HG03432 (cell line): Measurements from ENCODE around the gene MYPOP.
"Not testable (repeated sequence)": the region's sequence is repeated elsewhere in the genome, so short reads cannot be mapped to it uniquely, and the experiment has no call there.

Experiments
- ATAC-seq: cut with Tn5 transposase; IDR thresholded peaks from one replicate; pipeline ENCODE4 v1.9.1; 2021; ENCODE audit warnings: mild to moderate bottlenecking, moderate library complexity; ENCODE audit not compliant: unreplicated experiment

MYPOP gene

GRCh38 chr19:45884682-45885555 lies 17.5 kb downstream of the MYPOP start:
- ATAC-seq = peak; percentile 4

GRCh38 chr19:45883881-45884681 lies 18.3 kb downstream of the MYPOP start:
- ATAC-seq = no peak

GRCh38 chr19:45883586-45883880 lies 18.9 kb downstream of the MYPOP start:
- ATAC-seq = no peak

GRCh38 chr19:45882652-45883585 lies 19.5 kb downstream of the MYPOP start:
- ATAC-seq = peak; percentile 28

GRCh38 chr19:45881909-45882528 lies 20.4 kb downstream of the MYPOP start:
- no peak for ATAC-seq

- ATAC-seq = no peak
Observed at GRCh38 chr19:45881082-45881908, 21.1 kb downstream of the MYPOP start.

- no peak for ATAC-seq
Observed at GRCh38 chr19:45879971-45880370, 22.4 kb downstream of the MYPOP start.

GRCh38 chr19:45879055-45879454 lies 23.4 kb downstream of the MYPOP start:
- ATAC-seq = no peak

GRCh38 chr19:45878043-45878794 lies 24.2 kb downstream of the MYPOP start:
- ATAC-seq = no peak

GRCh38 chr19:45876411-45877197 lies 25.8 kb downstream of the MYPOP start:
- ATAC-seq = no peak

- ATAC-seq = no peak
Observed at GRCh38 chr19:45876161-45876410, 26.3 kb downstream of the MYPOP start.

GRCh38 chr19:45874620-45874966 lies 27.8 kb downstream of the MYPOP start:
- ATAC-seq = no peak

GRCh38 chr19:45873219-45873772 lies 29.1 kb downstream of the MYPOP start:
- ATAC-seq = no peak

- ATAC-seq = no peak
Observed at GRCh38 chr19:45872095-45872919, 30.1 kb downstream of the MYPOP start.

- no peak for ATAC-seq
Observed at GRCh38 chr19:45870798-45871197, 31.6 kb downstream of the MYPOP start.

GRCh38 chr19:45867241-45867640 lies 35.2 kb downstream of the MYPOP start:
- ATAC-seq = not testable (repeated sequence)

- no peak for ATAC-seq
Observed at GRCh38 chr19:45866400-45867176, 35.8 kb downstream of the MYPOP start.
